Tibial nerve (tissue), 4 donors: Measurements from ENCODE around the gene CA10. TPM values are rescaled to one million over a fixed set of nuclear protein-coding genes. Genes with fewer than 3 reads are reported as not detected.

ENCODE experiments used
- DNase-seq, 2 donors: peaks; one replicate each; pipeline ENCODE4 v3.0.0-alpha.2; 2019; ENCODE audit warnings: low spot score in 2 of 2
- H3K27ac ChIP-seq, 4 donors: fragments of 200-600 bp; sonication (generic) in 3 of 4; one replicate each; pipeline ENCODE4 v1.5.1; 2017 to 2019; ENCODE audit warnings: mild to moderate bottlenecking in 1 of 4
- H3K27me3 ChIP-seq, 2 donors: fragments of 200-600 bp; sonication (generic) in 1 of 2; one replicate each; pipeline versions ENCODE4 v1.5.1 to v1.6.0; 2017 to 2019
- H3K36me3 ChIP-seq, 3 donors: fragments of 200-600 bp; sonication (generic); one replicate each; pipeline ENCODE4 v1.5.1; 2018 to 2019
- H3K4me1 ChIP-seq, 4 donors: fragments of 200-600 bp; sonication (generic) in 3 of 4; one replicate each; pipeline ENCODE4 v1.5.1; 2017 to 2019
- H3K4me3 ChIP-seq, 4 donors: fragments of 200-600 bp; sonication (generic) in 3 of 4; one replicate each; pipeline ENCODE4 v1.5.1; 2017 to 2019; ENCODE audit warnings: mild to moderate bottlenecking in 1 of 4, moderate library complexity in 1 of 4
- H3K9me3 ChIP-seq, 4 donors: fragments of 200-600 bp; sonication (generic) in 3 of 4; one replicate each; pipeline ENCODE4 v1.5.1; 2017 to 2019
- EP300 ChIP-seq, 2 donors: sonication (generic); formaldehyde crosslinking; IDR thresholded peaks; one replicate each; pipeline ENCODE4 v1.6.1; 2017; ENCODE audit warnings: antibody characterized with exemption in 2 of 2, mild to moderate bottlenecking in 1 of 2
- POLR2A ChIP-seq, 2 donors: fragments of 450-650 bp; IDR thresholded peaks; one replicate each; pipeline ENCODE4 v1.6.1; 2017; ENCODE audit warnings: antibody characterized with exemption in 2 of 2, mild to moderate bottlenecking in 2 of 2, moderate library complexity in 2 of 2
- WGBS, 2 donors: methylation state at CpG; one replicate each; pipeline ENCODE4 v1.1.5; 2018; 5-methylcytosine and 5-hydroxymethylcytosine counted together
- total RNA-seq, 4 donors: library from RNA; depleted of rRNA; stranded (reverse); fragments of >200 nt; gene quantifications; one replicate each; pipeline ENCODE4 v1.1.0, GENCODE V29; 2016
- TF ChIP-seq, protein P1 (sequence below), 5 experiments: fragments of 200-600 bp in 3 of 5; fragments of 450-650 bp in 2 of 5; sonication (generic) in 3 of 5; IDR thresholded peaks; one replicate each; pipeline ENCODE4 v1.5.1; 2016 to 2019; ENCODE audit warnings: antibody characterized with exemption in 5 of 5, mild to moderate bottlenecking in 3 of 5, moderate library complexity in 2 of 5

Gene CA10
- total RNA-seq, 4 donors from 2014 or later: not detected

- Histone ChIP-seq H3K4me1 (no peaks in the 10 kb centered on the region), H3K27me3 (no peaks in the 10 kb centered on the region), H3K27ac (no peak overlapping the region), H3K36me3 (no peaks in the 10 kb centered on the region), H3K9me3 (no peaks in the 10 kb centered on the region), H3K4me3 (no peak overlapping the region)
- TF ChIP-seq POLR2A (IDR thresholded peaks at IDR 0.05) (no peak), EP300 (IDR thresholded peaks at IDR 0.05) (no peak)
- TF ChIP-seq, protein P1, sequence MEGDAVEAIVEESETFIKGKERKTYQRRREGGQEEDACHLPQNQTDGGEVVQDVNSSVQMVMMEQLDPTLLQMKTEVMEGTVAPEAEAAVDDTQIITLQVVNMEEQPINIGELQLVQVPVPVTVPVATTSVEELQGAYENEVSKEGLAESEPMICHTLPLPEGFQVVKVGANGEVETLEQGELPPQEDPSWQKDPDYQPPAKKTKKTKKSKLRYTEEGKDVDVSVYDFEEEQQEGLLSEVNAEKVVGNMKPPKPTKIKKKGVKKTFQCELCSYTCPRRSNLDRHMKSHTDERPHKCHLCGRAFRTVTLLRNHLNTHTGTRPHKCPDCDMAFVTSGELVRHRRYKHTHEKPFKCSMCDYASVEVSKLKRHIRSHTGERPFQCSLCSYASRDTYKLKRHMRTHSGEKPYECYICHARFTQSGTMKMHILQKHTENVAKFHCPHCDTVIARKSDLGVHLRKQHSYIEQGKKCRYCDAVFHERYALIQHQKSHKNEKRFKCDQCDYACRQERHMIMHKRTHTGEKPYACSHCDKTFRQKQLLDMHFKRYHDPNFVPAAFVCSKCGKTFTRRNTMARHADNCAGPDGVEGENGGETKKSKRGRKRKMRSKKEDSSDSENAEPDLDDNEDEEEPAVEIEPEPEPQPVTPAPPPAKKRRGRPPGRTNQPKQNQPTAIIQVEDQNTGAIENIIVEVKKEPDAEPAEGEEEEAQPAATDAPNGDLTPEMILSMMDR (IDR thresholded peaks at IDR 0.05): no peak
- 62 to 65% methylated on average over 5 of the region's 5 CpGs for WGBS, 2 donors
- no peak for DNase-seq
Observed at GRCh38 chr17:51684214-51684613, 474.3 kb downstream of the CA10 start.

GRCh38 chr17:51683291-51683690 lies 475.2 kb downstream of the CA10 start:
- TF ChIP-seq EP300 (IDR thresholded peaks at IDR 0.05): no peak
- H3K27ac ChIP-seq: no peak overlapping the region
- H3K36me3 ChIP-seq: no peaks in the 10 kb centered on the region
- H3K27me3 ChIP-seq: no peaks in the 10 kb centered on the region
- no peak for DNase-seq
- no peaks in the 10 kb centered on the region for H3K9me3 ChIP-seq
- 88 to 91% methylated on average over 10 of the region's 10 CpGs for WGBS, 2 donors
- no peak overlapping the region for H3K4me3 ChIP-seq
- no peaks in the 10 kb centered on the region for H3K4me1 ChIP-seq

GRCh38 chr17:51682115-51682514 lies 476.4 kb downstream of the CA10 start:
- DNase-seq: no peak
- no peak overlapping the region for H3K4me3 ChIP-seq
- WGBS, 2 donors: 74 to 81% methylated on average over 5 of the region's 5 CpGs
- H3K27ac ChIP-seq: no peak overlapping the region
- TF ChIP-seq, protein P1 (IDR thresholded peaks at IDR 0.05): no peak
- TF ChIP-seq EP300 (IDR thresholded peaks at IDR 0.05) (no peak), POLR2A (IDR thresholded peaks at IDR 0.05) (no peak)
- H3K27me3 ChIP-seq: no peaks in the 10 kb centered on the region
- no peaks in the 10 kb centered on the region for H3K36me3 ChIP-seq
- no peaks in the 10 kb centered on the region for H3K4me1 ChIP-seq
- no peaks in the 10 kb centered on the region for H3K9me3 ChIP-seq

- no peak for DNase-seq
- 96% methylated on average over 1 of the region's 1 CpG for WGBS, 2 donors
- Histone ChIP-seq H3K9me3 (no peaks in the 10 kb centered on the region), H3K4me3 (no peak overlapping the region), H3K4me1 (no peaks in the 10 kb centered on the region), H3K27ac (no peak overlapping the region), H3K27me3 (no peaks in the 10 kb centered on the region), H3K36me3 (no peaks in the 10 kb centered on the region)
- TF ChIP-seq, protein P1 (IDR thresholded peaks at IDR 0.05): no peak
- TF ChIP-seq POLR2A (IDR thresholded peaks at IDR 0.05): no peak
- no peak for TF ChIP-seq EP300 (IDR thresholded peaks at IDR 0.05)
Observed at GRCh38 chr17:51677875-51678274, 480.6 kb downstream of the CA10 start.

DNA sequence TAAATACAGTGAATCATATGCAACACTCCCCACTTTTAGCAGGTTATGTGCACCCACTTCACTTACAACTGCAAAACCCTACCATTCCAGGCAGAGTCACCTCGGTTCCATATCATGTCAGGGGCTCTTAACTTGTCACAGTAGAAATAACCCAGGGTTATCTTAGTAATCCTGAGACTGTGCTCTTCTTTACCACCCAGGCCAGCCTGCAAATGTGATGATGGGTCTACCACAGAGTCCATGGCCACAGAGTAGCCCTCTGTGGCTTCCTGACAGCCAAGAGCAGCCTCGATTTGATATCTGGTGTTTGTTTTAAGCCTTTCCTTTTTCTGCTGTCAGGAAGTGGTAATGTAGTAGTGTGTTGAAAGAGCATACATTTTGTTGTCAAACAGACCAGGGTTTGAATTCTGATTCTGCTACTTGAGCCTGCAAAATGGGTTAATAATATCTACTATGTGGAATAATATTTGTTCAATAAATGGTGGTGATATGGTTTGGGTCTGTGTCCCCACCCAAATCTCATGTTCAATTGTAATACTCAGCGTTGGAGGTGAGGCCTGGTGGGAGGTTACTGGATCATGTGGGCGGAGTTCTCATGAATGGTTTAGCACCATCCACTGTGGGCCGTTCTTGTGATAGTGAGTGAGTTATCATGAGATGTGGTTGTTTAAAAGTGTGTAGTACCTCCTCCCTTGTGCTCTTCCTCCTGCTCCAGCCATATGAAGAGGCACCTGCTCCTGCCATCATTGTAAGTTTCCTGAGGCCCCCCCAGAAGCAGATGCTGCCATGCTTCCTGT lies 481.6 kb downstream of the CA10 start:
- no peak for DNase-seq
- H3K27me3 ChIP-seq: no peaks in the 10 kb centered on the region
- H3K36me3 ChIP-seq: no peaks in the 10 kb centered on the region
- H3K4me1 ChIP-seq: no peaks in the 10 kb centered on the region
- WGBS, 2 donors: 79 to 85% methylated on average over 5 of the region's 5 CpGs
- no peak overlapping the region for H3K27ac ChIP-seq
- no peaks in the 10 kb centered on the region for H3K9me3 ChIP-seq
- no peak for TF ChIP-seq EP300 (IDR thresholded peaks at IDR 0.05)
- TF ChIP-seq, protein P1 (IDR thresholded peaks at IDR 0.05): no peak
- TF ChIP-seq POLR2A (IDR thresholded peaks at IDR 0.05): no peak
- H3K4me3 ChIP-seq: no peak overlapping the region
